NOMO-1 (cell line): ENCODE measurements around the gene SCNM1.

Source experiments
- DNase-seq, 2 experiments: peaks; one replicate each; lab custom pipeline; 2025; ENCODE audit not compliant: unreplicated experiment in 2 of 2; lab: John Stamatoyannopoulos, UW

SCNM1 gene, protein sequence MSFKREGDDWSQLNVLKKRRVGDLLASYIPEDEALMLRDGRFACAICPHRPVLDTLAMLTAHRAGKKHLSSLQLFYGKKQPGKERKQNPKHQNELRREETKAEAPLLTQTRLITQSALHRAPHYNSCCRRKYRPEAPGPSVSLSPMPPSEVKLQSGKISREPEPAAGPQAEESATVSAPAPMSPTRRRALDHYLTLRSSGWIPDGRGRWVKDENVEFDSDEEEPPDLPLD

DNA sequence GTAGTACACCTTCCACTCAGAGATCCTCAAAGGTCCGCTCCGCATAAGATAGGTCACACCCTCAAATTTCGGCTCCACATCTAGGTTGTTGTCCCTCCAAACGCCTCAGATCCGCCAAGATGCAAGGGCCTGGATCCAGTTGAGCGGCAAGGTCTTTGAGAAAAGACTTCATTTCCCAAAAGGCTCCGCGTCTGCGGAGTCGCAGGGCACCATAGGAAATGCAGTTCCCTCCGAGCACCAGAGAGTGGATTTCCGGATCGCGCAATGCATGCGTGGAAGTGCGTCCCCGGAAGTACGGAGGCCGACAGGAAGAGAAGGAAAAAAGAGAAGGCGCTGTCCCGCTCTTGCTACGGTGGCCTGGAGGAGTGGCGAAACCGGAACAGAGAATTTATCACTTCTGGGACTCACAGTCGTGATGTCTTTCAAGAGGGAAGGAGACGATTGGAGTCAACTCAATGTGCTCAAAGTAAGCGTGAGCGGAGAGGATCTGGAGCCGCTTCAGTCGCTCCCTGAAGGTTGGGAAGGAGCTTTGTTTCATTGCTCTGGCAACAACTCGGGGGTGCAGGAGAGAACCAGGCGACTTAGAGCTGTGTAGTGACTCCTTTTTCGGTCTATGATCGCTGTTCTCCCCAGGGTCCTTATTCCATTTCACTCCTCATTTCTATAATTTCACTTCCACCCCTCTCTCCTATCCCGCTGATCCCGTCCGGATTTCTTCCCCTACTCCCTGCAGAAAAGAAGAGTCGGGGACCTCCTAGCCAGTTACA is at the start of gene SCNM1, which contains the start of gene LYSMD1:
SCNM1 (plus strand) TSS at position 407 of the 767 bp plus-strand sequence; CDS start at position 416, 9 bp downstream.
LYSMD1 (minus strand) TSS at position 165 of the 767 bp plus-strand sequence. CDS start 644 bp downstream, outside the sequence.
- DNase-seq, result peak; percentile 96 to 98

DNA sequence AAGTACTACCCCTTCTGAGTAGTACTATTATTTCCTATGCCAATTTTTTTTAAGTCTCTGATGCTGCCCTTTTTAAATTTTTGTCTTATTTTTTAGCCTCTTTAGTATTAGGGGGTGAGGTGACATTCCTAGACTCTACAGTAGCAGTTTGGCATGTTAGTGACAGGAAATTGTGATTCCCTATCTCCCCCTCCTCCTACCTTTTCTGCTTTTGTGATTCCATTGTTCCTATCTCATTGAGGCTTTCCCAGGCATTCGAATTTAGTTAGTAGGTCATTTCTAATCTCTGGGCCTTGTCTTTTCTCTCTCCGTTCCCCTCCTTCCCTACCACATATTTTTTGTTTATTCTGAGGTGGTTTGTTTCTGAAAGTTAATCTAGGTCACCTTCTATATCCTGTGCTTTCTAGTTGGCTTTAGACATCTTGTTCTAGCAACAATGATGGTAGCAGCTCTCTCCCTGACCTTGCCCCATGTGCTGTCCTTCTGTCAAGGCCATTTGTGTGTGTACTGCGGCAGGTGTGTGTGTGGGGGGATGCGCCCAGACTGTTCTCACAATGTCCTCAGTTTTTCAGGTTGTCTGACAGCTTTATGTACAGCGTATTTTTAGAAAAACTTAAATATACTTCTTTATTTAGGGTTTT is 41.1 kb upstream of the SCNM1 start:
- no peak for DNase-seq

DNA sequence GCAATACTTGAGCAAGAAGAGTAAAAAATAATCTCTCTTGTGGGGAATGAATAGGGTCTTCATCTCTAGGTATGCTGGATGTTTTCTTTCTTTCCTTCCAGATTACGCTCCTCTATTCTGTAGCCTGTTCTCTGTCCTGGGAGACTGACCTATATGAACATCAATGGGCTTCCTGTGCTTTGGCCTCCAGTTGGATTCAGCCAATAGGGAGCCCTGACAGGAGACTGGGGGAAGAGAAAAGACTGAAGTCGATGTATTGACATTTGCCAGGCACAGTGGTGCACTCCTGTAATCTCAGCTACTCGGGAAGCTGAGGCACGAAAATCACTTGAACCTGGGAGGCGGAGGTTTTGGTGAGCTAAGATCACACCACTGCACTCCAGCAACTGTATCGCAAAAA is 37.1 kb upstream of the SCNM1 start:
- DNase-seq, result no peak

DNA sequence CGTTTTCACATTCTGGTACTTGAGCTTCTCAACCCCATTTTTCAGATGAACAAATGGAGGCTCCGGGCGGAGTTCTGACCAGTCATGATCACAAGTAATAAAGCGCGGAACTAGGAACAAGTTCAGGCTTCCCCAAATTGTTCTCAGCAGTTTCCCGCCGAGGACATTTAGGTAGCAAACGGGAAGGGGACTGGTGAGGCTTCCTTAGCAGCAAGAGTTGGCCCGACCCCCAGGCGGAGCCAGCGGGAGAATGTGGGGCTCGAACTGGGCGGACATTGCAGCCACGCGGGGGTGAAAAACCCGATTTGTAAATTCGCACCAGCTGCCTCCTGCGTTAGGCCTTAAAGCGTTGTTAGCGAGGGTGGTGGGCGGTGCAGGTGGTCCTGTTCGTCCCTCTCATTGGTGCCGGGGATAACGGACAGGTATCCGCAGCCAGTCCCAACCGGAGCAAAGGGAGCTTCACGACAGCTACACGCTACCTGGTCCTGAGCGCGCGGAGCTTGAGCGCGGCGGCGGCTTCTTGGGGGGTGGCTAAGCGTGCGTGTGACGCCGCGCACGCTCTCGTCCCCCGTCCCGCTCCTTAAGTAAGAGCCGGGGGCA is 34.9 kb upstream of the SCNM1 start:
- peak in 1 of 2 experiments; percentile 14 for DNase-seq

DNA sequence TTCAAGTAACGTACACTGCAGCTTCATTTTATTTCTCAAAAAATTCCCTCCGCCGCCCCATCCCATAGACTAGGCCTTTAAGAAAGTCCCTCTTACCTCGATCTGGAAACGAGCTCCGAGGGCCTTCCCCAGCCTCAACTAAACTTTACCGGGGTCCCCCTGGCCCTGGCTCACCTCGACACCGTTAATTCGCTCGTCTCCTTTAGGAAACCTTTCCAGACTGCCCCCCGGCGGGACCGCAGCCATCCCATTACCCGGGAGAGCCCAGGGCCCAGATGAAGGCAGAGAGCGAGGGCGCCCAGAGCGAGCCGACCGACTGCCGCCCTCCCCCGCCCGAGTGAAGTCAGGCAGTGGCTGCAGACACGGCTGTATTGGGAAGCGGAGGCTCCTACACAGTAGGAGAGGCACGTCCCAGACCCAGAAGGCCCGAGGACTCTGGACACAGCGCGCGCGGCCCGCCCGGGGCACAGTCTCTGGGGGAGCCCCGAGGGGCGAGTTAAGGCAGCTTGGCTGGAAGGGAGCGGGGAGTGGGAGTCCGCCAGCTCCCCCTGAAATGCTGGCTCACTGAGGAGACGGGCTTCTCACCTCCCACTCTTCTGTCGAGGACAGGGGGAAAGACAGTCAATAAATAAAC is 34.1 kb upstream of the SCNM1 start:
- no peak for DNase-seq

DNA sequence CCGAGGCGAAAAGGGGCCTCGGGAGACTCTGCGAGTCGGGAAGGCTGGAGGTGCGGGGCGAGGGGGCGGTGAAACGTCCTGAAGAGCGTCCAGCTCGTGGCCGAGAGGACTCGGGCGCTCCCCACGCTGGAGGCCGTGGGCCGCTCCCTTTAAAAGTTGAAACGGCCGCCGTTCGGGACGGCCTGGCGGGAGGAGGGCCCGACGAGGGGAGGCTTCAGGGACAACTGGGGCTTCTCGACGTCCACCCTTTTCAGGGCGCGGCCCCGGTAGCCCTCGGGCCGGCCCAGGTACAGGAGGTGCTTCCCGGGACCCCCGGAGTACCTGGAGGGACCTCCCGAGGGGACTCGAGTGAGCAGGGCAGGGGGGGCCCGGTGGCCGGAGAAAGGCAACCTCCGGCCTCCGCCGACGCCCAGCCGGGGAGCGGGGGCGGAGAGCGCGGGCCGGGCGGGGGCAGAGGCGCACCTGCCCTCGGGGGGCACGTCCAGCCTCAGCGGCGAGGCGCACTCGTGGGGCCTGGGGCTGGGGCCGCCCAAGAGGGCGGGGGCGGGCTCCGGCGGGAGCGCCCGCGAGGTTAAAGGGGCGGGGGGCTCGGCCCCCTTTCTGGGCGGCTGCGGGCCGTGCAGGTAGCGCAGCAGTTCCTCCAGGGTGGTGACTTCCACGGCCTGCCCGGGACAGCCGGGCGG is 33.5 kb upstream of the SCNM1 start:
- no peak for DNase-seq

DNA sequence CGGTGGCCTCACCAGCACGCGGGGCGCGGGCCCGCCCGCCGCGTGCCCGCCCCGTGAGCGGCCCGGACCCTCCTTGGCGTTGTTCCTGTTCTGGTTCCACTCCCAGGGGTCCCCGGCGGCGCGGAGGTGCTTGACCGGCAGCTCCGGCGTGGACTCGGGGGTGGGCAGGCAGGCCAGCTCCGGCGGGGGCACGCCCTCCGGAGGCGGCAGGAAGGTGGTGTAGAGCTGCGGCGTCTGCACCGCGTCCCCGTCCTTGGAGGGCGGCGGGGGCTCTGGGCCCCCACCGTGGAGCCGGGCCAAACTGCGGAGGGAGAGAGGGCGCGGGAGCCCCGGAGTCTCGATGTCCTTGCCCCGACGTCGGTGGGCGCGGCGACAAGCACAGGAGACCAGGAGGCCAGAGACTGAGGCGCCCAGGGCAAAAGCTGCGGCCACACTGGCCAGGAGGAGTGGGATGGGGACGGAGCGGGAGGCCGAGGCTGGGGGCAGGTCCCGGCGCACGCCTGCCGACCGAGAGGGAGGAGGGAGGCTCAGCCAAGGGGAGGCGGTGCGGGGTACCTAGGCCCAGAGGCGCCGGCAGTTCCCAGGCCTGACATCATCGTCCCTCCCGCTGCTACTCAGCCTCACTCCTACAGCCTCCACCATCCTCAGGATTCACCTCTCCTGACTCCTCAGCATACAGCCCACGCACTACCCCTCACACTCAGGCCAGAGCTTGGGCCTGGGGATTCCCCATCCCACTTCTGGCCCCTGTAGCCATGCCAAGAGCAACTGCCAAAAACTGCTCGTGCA is 32.7 kb upstream of the SCNM1 start:
- no peak for DNase-seq

DNA sequence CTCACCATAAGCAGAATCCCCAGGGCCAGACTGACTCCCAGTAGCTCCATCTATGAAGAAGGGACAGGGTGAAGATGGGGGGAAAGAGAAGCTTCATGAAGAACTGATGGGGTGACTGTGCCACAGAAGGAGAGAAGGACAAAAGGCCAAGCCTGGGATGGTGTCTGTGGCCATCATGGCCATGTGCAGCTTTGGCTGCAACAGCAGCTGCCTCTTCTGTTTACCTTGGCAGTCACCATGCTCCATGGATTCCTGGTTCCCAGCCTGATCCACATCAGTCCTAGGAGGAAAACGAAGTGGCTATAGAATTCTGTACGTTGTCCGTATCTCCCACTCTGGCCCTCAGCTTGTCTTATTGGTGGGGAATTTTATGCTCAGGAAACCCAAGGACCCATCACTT is 31.5 kb upstream of the SCNM1 start:
- no peak for DNase-seq

DNA sequence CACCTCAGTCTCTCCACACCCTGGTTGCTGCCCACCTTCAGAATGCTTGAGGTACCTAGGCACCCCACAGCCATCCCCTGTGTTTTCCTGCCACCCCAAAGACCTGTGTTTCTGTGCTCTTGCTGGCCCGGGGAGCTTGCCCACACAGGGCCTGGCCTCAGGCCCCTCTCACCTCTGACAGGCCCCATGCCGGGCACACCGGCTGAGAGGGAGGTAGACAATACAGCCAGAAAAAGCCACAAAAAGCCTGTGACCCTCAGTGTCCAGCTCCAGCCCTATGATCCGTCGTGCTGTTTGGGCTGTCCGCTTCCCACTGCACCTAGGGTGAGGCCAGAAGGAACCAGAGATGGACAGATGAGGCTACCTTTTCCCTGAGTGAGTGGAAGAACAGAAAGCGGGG is 31.0 kb upstream of the SCNM1 start:
- DNase-seq, result no peak

DNA sequence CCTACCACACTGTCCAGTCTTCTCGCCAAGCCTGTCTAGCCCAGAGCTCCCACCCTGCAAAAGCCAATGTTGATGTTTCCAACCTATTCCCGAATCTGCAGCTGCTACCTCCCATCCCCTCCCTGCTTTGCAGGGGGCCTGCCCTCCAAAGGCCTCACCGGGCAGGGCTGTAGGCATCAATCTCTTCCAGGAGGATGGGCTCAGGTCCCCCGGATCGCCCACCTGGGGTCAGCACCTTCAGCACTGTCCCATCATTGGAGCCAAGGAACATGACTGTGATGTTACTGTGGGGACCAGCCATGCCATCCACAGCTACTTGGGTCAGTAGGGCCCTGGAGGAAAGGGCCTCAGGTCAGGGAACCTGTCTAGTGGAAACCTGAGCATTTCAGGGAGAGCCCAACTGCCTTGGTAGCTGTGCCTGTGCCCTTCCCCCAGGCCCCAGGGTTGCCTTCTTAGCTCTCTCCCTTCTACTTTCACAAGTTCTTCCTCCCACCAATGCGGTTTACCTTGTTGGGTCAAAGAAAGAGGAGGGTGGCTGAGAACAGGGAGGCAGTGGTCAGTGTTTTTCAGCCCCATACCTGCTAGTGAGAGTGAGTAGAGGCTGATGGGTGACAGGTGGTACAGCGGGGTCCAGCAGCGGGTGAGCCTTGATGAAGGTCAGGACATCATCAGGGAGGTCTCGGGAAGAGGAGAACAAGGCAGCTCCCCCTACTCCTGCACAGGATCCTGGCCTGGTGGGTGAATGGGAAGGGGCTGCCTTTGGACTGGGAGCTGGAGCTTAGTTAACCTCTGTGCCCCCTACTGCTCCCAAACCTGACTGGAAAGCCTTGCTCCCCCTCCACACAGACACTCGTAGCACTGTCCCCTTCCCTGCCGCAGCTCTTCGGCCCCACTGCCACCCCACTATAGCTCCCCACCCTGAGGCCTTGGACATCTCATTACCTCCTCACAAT is 30.2 kb upstream of the SCNM1 start:
- no peak for DNase-seq

DNA sequence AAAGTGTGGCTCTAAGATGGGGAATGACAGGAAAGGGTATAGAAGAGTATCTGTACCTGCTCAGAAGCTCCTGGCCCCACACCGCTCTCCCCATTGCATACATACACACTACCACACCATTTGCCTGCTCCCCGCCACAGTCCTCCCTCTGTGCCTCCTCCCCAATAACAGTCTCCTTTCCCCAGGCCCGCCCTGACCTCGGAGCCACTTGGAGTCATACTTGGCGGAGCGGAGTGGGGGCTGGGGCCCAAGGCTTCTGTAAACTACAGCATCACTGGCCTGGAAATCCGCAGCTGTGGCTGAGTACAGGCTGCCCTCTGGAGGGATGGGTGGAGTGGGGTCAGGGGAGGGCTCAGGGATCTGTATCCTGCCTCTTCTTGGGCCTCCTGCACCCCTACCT is 28.2 kb upstream of the SCNM1 start:
- no peak for DNase-seq

DNA sequence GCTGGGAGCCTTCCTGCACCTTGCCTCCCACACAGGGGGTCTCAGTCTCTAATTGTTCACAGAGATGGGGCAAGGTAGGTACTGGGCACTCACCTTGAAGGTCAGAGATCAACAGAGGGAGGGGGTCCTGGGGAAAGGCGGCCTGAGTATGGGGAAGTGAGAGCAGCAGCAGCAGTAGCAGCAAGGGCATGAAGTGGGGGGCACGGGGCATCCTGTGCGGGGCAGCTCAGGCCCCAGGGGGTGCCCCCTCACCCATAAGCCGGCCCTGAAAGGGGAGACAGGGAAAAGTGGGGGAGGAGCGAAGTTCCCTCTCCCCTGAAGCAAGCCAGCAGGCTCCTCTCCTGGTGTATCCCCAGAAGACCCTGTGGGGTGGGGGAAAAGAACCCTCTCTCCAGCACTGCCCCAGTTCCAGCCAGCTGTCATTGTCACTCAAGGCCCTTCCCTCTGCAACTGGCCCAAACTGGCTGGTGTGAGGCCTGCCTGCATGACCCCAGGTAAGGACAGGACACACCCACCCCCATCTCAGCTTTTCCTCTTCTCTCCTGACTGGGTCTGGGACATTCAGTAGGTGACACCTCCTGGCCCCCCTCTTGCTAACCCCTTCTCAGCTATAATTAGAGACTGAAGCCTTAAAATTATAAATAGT is 23.4 kb upstream of the SCNM1 start:
- DNase-seq, result no peak

DNA sequence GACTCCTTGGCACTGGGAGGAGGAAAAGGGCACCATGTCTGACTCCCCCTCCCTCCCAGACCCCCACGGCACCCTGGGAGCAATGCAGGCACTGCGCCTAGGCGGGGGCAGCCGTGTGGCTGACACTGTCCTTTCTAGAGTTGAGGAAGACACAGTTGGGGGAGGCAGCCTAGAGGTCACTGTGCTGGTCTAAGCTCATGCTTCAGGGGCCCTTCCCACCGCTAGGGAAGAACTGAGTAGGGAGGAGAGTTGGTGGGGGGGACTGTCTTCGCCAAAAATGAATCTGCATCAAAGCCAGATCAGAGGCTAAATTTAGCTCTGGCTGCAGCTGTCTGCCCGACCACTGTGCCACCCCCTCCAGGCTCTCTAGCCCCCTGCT is 22.9 kb upstream of the SCNM1 start:
- DNase-seq, result no peak

DNA sequence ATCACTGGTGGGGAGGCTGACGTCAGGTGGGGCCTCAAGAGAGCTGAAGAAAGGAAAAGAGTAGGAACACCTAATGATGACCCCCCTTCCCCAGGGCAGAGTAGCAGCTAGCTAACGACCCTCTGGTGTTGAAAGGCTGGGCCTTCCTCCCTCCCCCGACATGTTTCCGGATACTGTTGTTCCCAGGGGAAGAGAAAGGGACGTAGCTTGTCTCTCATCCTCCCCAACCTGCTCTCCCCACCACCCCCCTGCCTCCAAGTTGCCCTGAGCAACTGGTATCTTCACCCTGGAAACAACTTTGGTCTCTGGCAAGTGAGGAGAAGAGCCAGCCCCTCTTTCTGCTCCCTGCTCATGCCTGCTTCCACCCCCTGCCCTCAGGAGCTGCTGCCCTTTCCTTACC is 22.0 kb upstream of the SCNM1 start:
- no peak for DNase-seq

DNA sequence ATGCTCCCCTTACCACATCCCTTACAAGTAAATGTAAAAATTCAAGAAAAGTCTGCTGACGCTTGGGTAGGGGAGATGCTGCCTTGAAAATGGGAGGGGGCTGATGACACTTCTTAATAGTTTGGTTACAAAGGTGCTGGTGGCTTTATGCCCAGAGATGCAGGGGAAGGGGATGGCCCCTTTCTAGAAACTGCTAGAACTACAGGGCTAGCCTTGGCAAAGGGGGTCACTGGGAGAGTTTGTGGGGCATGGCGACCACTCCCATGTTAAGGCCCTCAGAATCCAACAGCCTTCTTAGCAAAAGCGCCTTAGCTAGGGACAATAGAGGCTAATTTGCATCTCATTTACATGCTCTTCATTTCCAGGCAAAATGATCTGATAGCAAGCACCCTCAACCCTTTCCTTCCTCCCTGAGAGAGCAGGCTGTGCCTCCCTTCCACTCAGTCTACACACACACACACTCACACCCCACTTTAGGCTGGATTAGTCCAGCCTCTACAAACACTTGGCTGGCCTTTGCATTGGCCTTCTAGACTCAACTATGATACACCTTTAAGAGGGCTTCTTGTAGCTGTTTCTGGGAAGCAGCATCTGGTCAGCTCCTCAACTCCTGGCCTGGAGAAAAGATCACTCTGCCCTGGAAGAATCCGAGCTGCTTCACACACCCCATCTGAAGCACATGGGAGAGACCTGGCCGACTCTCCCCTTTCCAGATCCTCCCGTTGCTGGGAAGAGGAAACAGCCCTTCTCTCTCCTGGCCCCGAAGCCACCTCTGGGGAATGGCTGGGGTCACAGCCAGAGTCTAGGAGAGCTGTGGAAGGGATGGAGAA is 21.3 kb upstream of the SCNM1 start:
- no peak for DNase-seq

DNA sequence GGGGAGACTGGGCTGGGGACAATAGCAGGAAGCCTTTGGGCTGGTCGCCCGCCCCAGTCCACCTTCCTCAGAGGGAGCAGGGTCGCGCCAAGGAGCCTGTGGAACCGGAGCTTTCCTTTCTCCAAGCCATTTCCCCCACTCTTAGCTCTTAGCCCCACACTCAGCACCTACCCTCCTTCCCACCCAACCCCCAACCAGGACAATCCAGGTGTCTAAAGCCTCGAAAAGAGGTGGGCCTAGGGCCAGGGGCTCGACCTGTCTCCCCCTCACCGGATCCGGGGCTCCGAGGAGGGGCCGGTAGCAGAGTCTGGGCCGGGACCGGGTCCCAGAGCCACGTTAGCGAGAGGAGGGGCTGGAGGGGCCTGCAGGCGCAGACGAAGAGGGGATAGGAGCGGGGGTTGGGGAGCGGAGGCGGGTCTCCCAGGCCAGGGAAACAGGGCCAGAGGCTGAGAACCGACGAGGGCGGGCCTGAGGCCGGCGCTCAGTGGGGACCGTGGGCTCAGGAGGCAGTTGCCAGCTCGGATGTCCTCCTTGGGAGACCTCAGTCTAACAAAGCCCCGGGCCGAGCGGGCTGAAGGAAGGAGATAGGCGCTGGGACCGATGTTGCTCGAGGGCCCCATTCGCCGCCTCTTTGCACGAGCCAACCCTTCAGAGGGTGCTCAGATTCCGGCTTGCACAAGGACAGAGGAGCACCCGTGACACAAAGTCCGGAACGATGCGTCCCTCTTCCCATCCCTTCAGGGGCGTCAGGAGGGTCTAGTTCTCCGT is 20.5 kb upstream of the SCNM1 start:
- DNase-seq, result no peak

DNA sequence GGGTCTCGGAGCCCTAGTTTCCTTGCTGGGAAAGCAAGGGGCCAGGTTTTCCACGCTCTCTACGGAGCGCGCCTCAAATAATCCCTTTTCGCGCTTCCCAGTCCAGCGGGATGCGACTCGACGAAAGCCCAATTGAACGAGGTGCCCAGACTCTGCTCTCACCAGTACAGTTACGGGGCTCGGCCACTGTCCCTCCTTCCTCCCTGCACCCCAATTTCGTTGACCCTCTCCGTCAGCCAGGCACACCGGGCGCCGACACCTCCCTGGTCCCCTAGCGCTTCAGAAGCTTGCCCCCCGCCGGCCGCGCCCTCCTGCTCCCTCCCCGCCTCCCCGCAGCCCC is 19.9 kb upstream of the SCNM1 start:
- no peak for DNase-seq
